Small intestine (tissue), 7 donors: ENCODE measurements around the gene SNCAIP. TPM values are rescaled to one million over a fixed set of nuclear protein-coding genes. Genes with fewer than 3 reads are reported as not detected.

ENCODE experiments used
- DNase-seq, 2 donors: peaks; one replicate each; pipeline versions ENCODE4 v3.0.0 to v3.0.0-alpha.2; 2013
- FAIRE-seq: peaks from 2 replicates; lab custom pipeline; 2012; peaks lifted over from hg19 to GRCh38; lab: Jason Lieb, UNC
- H3K27ac ChIP-seq, 3 donors: one replicate each; pipeline ENCODE4 v1.5.1; 2013; ENCODE audit warnings: low read length in 2 of 3, mild to moderate bottlenecking in 2 of 3, control low read depth in 1 of 3, inconsistent platforms in 1 of 3, low read depth in 1 of 3, moderate library complexity in 1 of 3
- H3K27me3 ChIP-seq, 3 donors: one replicate each; pipeline ENCODE4 v1.6.1; 2013; ENCODE audit warnings: low read length in 3 of 3, inconsistent platforms in 1 of 3; ENCODE audit not compliant: control insufficient read depth in 3 of 3, insufficient read depth in 3 of 3
- H3K36me3 ChIP-seq, 3 donors: one replicate each; pipeline ENCODE4 v1.6.1; 2013; ENCODE audit warnings: low read length in 3 of 3, inconsistent platforms in 1 of 3, low read depth in 1 of 3, mild to moderate bottlenecking in 1 of 3, moderate library complexity in 1 of 3; ENCODE audit not compliant: control insufficient read depth in 3 of 3, insufficient read depth in 2 of 3
- H3K4me1 ChIP-seq, 3 donors: one replicate each; pipeline ENCODE4 v1.6.1; 2013; ENCODE audit warnings: low read length in 2 of 3, inconsistent platforms in 1 of 3, low read depth in 1 of 3, mild to moderate bottlenecking in 1 of 3, moderate library complexity in 1 of 3; ENCODE audit not compliant: control insufficient read depth in 3 of 3, insufficient read depth in 2 of 3
- H3K4me3 ChIP-seq, 3 donors: one replicate each; pipeline ENCODE4 v1.5.1; 2013; ENCODE audit warnings: low read length in 3 of 3, control low read depth in 1 of 3, inconsistent platforms in 1 of 3, low read depth in 1 of 3, mild to moderate bottlenecking in 1 of 3, moderate library complexity in 1 of 3
- H3K9me3 ChIP-seq, 2 donors: one replicate each; pipeline ENCODE4 v1.6.1; 2013; ENCODE audit warnings: low read depth in 1 of 2, low read length in 1 of 2; ENCODE audit not compliant: control insufficient read depth in 2 of 2, insufficient read depth in 1 of 2
- WGBS, 3 donors: extraction: QIAGEN DNeasy Blood & Tissue Kit; methylation state at CpG; one replicate each; pipeline ENCODE4 v1.1.7; 2013; 5-methylcytosine and 5-hydroxymethylcytosine counted together
- polyA plus RNA-seq, 4 donors: library from polyadenylated mRNA; stranded (reverse) in 3 of 4; unstranded in 1 of 4; fragments of 200-250 nt in 3 of 4; fragments of 120-200 nt in 1 of 4; gene quantifications; one replicate each; pipeline versions ENCODE4 v1.2.1 to v1.2.3, GENCODE V29; 2013
- donor health status: healthy with polysubstance abuse.
- donor health status: control.
- donor health status: control.
- donor health status: Bipolar disorder and iron deficiency.
- donor health status: healthy.

Gene SNCAIP
- polyA plus RNA-seq, 4 donors: 0.54 to 5.3 (median 1.1) TPM; not detected in 1

DNA sequence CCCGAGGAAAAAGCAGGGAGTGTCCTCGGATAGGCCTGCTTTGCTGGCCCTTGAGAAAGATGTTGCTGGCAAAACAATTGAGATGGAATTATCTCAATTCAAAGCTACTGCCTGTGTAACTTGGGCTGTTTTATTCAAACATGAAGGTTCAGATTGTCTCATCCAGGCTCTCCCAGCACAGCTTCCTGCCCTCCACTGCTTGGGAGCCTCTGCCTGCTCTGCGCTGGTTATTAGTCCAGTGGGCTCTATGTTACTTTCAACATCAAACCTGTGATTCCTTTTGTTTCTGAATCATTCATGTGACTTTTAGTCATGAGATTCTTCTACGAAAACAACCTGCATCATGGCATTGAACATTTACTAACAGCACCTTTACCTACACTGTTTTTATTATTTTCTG lies 123.2 kb downstream of the SNCAIP start:
- FAIRE-seq: no peak
- H3K9me3 ChIP-seq: no peaks in the 10 kb centered on the region

DNA sequence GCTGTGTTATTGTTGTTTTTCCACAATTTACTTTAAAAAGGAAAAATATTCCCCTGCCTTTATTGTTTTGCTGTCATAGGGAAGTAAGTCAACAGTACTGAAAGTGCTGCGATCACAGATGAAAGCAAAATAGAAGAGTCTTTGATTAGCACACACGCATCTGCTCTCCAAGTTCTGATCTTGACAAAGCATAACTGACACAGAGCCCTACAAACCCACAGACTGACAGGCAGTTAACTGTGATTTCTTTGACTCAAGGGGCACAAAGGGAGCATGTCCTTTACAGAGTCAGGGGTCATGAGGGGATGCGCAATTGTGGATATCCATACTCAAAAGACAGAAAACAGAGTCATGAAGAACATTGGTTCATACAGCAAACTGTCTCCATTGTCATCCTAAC lies 123.7 kb downstream of the SNCAIP start:
- FAIRE-seq (no peak), DNase-seq (no peak)
- Histone ChIP-seq H3K4me3 (no peak overlapping the region), H3K27ac (no peak overlapping the region), H3K27me3 (no peaks in the 10 kb centered on the region), H3K9me3 (no peaks in the 10 kb centered on the region), H3K36me3 (no peaks in the 10 kb centered on the region), H3K4me1 (no peaks in the 10 kb centered on the region)
- WGBS, 3 donors: 91 to 96% (median 95%) methylated on average over 3 of the region's 3 CpGs

More for the DNA sequence above, 123.2 kb downstream of the SNCAIP start:
- DNase-seq: no peak
- Histone ChIP-seq H3K4me3 (no peak overlapping the region), H3K36me3 (no peaks in the 10 kb centered on the region), H3K4me1 (no peaks in the 10 kb centered on the region), H3K27ac (no peak overlapping the region), H3K27me3 (no peaks in the 10 kb centered on the region)
- WGBS, 3 donors: 83 to 93% (median 91%) methylated on average over 4 of the region's 4 CpGs

DNA sequence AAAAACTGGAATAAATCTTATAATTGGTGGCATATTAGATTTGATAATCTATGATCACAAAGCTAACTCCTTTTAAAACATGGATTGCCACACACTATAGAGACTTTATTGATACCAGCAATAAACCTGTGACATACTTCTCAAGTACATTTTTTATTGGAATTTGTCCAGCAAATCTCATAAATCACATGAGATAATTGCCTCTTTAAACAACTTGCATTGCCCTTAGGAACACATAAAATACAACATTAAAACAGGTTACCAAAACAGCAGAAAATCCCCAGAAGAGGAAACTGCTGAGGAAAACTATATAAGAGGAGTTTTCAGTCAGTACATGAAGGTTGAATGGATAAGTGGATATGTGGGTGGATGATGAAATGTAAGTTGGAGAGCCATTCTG lies 124.6 kb downstream of the SNCAIP start:
- Histone ChIP-seq H3K27ac (no peak overlapping the region), H3K4me3 (no peak overlapping the region), H3K9me3 (no peaks in the 10 kb centered on the region), H3K4me1 (no peaks in the 10 kb centered on the region), H3K36me3 (peaks cover 0 to 4% (median 0%) of the 10 kb centered on the region in 3 donors), H3K27me3 (no peaks in the 10 kb centered on the region)
- FAIRE-seq: no peak
- DNase-seq: peak; percentile 5 to 63

DNA sequence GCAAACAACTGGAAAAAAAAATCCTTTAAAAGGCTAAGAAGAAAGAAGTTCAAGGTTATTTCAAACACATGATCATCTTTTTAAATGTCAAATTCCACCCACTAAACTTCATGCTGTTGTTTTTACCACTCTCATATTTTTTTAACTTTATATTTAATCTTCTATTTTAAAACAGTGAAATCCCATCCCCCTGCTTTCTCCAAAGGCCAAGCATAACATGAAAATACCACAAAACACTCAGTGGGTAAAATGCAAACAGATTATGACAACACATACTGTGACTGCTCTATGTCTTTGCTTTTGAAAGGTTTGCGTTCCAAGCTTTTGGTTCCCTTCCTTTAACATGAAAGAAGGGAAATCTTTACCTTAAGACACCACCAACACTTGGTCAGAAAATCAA lies 127.6 kb downstream of the SNCAIP start:
- no peak overlapping the region for H3K4me3 ChIP-seq
- 89 to 98% (median 97%) methylated on average over 1 of the region's 1 CpG for WGBS, 3 donors
- no peak for FAIRE-seq
- H3K27me3 ChIP-seq: peaks cover 0 to 3% (median 0%) of the 10 kb centered on the region in 3 donors
- peaks cover 0 to 7% (median 0%) of the 10 kb centered on the region in 3 donors for H3K36me3 ChIP-seq
- no peak for DNase-seq
- H3K4me1 ChIP-seq: no peaks in the 10 kb centered on the region
- no peak overlapping the region for H3K27ac ChIP-seq
- no peaks in the 10 kb centered on the region for H3K9me3 ChIP-seq

DNA sequence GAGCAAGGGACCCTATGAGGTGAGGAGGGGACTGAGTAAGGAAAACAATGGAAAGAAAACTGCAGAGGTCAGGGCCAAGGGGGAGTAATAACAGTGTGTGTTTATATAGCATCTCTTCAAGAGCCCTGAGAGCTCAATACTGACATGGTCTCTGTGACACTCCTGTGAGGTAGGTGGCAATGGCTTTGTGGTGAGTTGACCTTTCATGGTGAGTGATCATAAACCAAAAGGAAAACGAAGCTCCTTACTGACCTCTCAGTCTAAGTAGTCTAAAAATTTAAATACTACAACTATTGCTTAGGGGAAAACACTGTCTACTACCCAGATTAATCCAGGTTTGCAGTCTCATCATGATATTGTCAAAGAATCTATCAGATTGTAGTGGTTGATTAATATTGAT lies 130.9 kb downstream of the SNCAIP start:
- Histone ChIP-seq H3K27me3 (peaks cover 0 to 3% (median 0%) of the 10 kb centered on the region in 3 donors), H3K4me3 (no peak overlapping the region), H3K9me3 (no peaks in the 10 kb centered on the region), H3K36me3 (peaks cover 0 to 7% (median 0%) of the 10 kb centered on the region in 3 donors), H3K27ac (no peak overlapping the region), H3K4me1 (no peaks in the 10 kb centered on the region)
- DNase-seq (no peak), FAIRE-seq (no peak)
- 21 to 55% (median 28%) methylated on average over 1 of the region's 1 CpG for WGBS, 3 donors

DNA sequence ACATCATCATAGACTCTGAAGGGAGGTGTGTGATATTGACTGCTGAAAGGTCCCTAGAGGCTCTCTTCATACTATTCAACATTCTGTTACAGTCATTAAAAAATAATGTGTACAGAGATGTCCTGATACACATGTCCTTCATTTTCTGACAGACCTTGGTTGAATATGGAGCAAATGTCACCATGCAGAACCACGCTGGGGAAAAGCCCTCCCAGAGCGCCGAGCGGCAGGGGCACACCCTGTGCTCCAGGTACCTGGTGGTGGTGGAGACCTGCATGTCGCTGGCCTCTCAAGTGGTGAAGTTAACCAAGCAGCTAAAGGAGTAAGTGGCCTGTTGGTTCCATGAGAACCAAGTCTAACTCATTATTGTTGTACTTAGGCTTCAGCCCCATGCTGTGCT lies 132.4 kb downstream of the SNCAIP start:
- H3K4me3 ChIP-seq: no peak overlapping the region
- no peak for DNase-seq
- H3K9me3 ChIP-seq: no peaks in the 10 kb centered on the region
- no peak for FAIRE-seq
- H3K27ac ChIP-seq: no peak overlapping the region
- WGBS, 3 donors: 92 to 94% (median 93%) methylated on average over 5 of the region's 5 CpGs
- H3K27me3 ChIP-seq: peaks cover 0 to 3% (median 0%) of the 10 kb centered on the region in 3 donors
- H3K4me1 ChIP-seq: no peaks in the 10 kb centered on the region
- H3K36me3 ChIP-seq: peaks cover 0 to 7% (median 0%) of the 10 kb centered on the region in 3 donors

DNA sequence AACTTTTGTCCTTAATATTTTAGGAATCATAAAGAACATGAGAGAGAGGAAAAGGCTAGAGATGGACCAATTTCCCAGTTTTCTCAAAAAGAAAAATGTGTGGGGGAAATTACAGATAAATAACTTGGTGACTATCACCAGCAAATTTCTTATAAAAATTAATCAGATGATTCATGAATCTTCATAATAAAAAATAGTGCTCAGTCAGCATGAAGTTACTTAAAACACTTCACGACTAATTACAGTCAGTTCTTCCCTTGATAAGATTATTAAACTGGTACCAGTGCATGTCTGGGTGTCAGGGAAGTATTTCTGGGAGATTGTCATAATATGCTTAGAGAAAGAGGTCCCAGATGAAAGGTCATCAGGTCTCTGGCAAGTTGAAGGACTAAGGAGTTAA lies 133.0 kb downstream of the SNCAIP start:
- 26 to 63% (median 48%) methylated on average over 1 of the region's 1 CpG for WGBS, 3 donors
- DNase-seq (no peak), FAIRE-seq (no peak)

DNA sequence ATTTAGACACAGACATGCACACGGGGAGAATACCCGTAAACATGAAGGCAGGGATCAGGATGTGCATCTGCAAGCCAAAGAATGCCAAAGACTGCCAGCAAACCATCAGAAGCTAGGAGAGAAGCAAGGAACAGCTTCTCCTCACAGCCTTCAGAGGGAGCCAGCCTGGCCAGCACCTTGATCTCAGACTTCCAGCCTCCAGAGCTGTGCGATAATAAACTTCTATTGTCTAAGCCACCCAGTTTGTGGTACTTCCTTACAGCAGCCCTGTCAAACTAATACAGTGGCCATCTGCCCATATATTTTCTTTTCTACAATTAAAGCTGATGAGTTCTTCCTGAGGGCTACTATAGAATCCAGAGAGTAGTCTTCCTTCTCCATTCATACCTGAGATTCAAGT lies 135.0 kb downstream of the SNCAIP start:
- FAIRE-seq: no peak
- H3K4me3 ChIP-seq: no peak overlapping the region
- H3K4me1 ChIP-seq: no peaks in the 10 kb centered on the region
- WGBS, 3 donors: 87 to 96% (median 92%) methylated on average over 3 of the region's 3 CpGs
- no peaks in the 10 kb centered on the region for H3K9me3 ChIP-seq
- peaks cover 0 to 3% (median 0%) of the 10 kb centered on the region in 3 donors for H3K27me3 ChIP-seq
- H3K36me3 ChIP-seq: peaks cover 0 to 7% (median 3%) of the 10 kb centered on the region in 3 donors
- H3K27ac ChIP-seq: no peak overlapping the region
- DNase-seq: no peak

More for the DNA sequence above, 133.0 kb downstream of the SNCAIP start:
- H3K9me3 ChIP-seq: no peaks in the 10 kb centered on the region
- peaks cover 0 to 3% (median 0%) of the 10 kb centered on the region in 3 donors for H3K27me3 ChIP-seq
- no peak overlapping the region for H3K4me3 ChIP-seq
- no peaks in the 10 kb centered on the region for H3K4me1 ChIP-seq
- no peak overlapping the region for H3K27ac ChIP-seq
- H3K36me3 ChIP-seq: peaks cover 0 to 7% (median 0%) of the 10 kb centered on the region in 3 donors

DNA sequence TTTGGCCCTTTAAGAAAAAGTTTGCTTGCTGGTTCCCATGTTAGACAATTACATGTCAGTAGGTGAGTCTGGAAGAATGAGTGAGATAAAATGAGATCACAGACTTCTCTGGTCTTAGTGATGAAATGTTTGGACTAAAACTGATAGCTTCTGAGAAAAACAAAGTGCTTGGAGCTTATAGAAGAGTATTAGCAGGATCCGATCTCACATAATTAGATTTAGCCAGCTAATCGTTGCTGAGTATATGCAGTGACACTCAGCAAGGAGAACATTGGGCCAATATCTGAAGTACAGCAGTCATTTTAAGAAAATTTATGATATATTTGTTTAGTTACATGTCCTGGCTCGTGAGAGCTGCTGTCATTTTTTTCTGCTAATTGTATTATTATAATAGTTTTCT lies 135.8 kb downstream of the SNCAIP start:
- FAIRE-seq: no peak
- H3K9me3 ChIP-seq: no peaks in the 10 kb centered on the region

More for the DNA sequence above, 135.8 kb downstream of the SNCAIP start:
- H3K27ac ChIP-seq: no peak overlapping the region
- peaks cover 0 to 7% (median 3%) of the 10 kb centered on the region in 3 donors for H3K36me3 ChIP-seq
- no peak overlapping the region for H3K4me3 ChIP-seq
- peaks cover 0 to 3% (median 0%) of the 10 kb centered on the region in 3 donors for H3K27me3 ChIP-seq
- DNase-seq: no peak
- H3K4me1 ChIP-seq: no peaks in the 10 kb centered on the region
- WGBS, 3 donors: 60 to 71% (median 69%) methylated on average over 3 of the region's 3 CpGs
